AML-193 (cell line): ENCODE data around the gene KCNIP4.

Experiments used
- DNase-seq, 2 experiments: peaks; one replicate each; lab custom pipeline; 2025; lab: John Stamatoyannopoulos, UW

KCNIP4 gene

DNA sequence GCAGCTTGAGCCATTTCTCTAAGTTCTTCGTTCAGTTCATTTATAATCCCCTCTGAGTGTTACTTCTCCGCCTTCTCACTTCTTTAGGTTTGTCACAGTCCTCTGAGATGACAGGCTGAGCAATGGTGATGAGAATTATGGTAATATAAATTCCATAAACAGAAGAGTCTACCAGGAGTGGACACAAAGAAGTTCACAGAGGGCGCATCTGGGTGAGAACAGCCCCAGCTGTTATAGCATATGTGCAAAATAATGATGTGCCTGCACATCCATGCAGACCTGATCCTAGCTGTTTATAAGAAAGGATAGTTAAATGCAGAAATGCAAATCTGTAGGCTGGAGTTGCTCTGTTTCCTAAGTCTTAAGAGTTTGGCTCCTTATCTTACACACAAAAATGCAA, 377.5 kb downstream of the KCNIP4 start:
- no peak for DNase-seq

DNA sequence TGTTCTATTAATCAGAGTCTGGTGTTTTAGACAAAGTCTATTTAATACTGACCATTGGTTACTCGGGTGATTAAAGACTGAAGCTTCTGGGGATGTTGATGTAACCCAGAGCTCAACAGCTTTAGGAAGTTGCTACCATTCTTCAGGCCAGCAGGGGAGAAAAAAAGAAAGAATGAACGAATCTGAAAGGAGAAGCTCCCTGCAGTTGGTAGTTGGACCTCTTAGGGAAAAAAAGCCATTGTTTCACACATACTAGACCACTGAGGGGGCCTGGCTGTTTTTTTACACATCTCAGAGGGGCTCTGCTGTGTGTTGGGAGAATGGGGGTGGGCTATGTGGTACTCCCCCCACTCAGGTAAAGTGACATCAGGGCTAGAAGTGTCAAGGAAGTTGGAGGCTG, 378.9 kb downstream of the KCNIP4 start:
- DNase-seq = no peak

DNA sequence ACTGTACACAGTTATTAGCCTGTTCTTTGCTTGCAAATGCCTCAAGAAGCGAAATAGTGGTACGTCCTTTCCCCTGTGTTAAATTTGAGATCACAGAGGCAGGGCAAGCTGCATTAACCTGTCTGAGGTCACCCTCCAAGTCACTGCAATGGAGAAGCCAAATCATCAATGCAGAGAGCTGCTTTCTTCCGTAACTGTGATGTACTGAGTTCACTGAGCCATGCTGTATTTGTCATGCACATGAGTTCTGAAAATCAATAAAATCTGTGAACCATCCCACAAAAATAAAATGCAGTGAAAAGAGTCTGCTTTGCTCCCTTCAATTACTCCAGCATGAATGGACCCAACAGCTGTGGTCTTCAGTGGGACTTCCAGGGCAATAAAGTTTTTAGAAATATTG, 393.5 kb downstream of the KCNIP4 start:
- DNase-seq = no peak

DNA sequence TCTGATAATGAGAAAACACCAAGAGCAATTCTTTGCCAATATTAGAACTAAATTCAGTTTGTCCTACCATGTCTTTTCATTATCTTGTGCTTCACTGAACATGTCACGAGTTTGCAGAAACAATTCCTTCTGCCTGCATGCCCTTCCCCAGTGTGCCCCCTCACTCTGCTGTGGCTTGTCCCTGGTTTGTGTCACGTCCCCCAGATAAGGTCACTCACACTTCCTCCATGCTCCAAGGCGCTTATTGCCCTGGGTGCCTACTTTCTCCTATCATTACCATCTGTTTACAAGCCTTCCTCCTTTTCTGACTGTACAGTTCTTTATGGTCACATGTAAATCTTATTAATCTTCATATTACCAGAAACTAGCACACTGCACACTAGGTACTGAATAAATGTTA, 394.1 kb downstream of the KCNIP4 start:
- DNase-seq = no peak

DNA sequence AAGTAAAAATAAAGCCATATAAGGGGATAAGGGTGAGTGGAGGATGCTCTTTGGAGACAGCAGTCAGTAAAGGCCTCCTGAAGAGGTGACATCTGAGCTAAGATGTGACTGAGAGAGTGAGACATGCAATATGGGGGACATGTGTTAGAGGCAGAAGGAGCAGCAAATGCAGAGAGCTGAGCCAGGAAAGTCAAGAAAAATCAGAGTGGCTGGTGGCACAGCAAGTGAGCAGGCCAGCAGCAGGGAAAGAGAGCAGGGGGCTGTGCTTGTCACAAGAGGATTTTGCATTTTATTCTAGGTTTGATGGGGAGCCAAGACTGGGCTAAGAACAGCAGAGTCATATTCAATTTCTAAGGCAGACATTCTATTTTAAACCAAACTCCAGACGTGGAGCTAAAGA, 394.5 kb downstream of the KCNIP4 start:
- no peak for DNase-seq

DNA sequence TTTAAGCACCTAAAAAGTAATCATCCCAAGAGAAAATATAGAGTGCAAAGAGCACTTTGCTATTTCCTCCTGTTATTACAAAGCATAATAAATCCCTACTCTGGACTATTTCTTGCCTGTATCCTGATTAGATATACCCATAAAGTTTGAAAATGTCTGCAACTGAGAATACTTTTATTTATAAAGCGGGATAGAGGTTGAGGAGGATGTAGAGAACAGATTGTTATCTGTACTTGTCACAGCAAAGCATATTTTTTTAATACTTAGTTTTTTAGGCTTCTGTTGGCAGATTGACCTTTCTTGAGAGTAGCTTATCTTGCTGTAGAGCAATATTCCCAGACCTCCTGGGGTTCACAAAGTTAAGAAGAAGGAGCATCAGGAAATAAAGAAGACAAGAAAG, 396.1 kb downstream of the KCNIP4 start:
- DNase-seq = no peak

DNA sequence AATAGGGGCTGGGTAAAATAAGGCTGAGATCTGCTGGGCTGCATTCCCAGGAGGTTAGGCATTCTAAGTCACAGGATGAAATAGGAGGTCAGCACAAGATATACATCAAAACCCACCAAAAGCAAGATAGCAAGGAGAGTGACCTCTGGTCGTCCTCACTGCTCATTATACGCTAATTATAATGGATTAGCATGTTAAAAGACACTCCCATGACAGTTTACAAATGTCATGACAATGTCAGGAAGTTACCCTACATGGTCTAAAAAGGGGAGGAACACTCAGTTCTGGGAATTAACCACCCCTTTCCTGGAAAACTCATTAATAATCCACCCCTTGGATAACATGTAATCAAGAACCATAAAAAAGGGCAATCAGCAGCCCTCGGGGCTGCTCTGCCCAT, 403.6 kb downstream of the KCNIP4 start:
- no peak for DNase-seq

DNA sequence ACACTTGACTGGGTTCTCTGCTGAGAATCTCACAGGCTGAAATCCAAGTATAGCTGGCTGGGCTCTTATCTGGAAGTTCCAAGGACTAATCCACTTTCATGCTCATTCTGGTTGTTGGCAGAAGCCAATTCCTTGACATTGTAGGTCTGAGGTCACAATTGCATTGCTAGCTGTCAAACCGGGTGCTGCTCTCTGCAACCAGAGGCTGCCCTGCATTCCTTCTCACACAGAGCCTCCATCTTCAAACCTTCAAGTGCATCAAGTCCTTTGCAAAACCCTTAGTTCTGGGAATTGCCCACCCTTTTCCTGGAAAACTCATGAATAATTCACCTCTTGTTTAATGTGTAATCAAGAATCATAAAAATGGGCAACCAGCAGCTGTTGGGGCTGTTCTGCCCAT, 404.2 kb downstream of the KCNIP4 start:
- no peak for DNase-seq

DNA sequence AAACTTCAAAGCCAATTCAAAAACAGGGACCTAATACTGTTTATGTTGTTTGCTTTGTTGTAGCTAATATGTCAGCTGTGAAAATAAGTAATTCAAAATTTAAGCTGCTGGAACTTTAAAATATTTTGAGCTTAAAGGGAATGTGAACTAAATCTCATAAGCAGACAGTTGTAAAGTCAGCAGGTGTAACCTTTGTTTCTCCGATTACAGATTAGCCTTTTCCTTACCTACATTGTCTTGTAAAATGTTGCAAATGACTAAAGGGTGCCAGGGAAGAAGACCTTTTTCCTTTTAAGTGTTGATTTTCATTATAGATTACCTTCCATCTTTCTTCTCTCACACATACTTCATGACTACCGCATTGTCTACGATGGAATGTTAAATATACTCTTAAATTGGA, 405.1 kb downstream of the KCNIP4 start:
- no peak for DNase-seq

DNA sequence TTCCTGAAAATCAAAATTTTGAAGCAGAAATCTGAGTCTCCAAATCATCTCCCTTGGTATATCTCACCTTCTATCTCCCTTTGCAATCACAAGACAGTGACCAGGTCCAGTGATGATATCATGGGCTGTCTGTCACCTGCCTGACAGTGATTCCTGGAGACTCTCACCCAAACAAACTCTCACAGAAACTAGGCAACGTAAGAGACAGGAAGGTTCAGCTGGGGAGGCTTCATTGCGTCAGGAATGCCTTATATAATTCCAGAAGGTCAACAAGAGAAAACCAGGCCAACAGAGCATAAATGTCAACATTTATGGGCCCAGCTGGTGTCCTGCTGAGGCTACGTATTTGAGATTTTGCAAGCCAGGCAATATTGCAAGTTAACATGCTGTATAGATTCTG, 412.7 kb downstream of the KCNIP4 start:
- no peak for DNase-seq

DNA sequence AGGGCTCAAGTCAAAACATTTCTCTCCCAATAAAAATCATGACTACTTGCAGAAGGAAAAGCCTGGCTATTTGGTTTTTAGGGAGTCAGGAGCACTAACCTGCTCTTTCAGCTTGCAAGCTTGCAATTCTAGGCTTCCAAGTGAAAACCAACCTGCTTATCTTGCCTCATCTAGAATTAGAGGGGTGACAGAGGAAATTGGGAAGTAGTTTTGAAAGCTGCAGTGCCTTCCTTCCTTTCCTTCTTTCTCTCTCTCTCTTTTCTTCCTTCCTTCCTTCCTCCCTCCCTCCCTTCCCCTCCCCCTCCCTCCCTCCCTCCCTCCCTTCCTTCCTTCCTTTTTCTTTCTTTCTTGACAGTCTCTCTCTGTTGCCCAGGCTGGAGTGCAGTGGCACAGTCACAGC, 417.5 kb downstream of the KCNIP4 start:
- DNase-seq = no peak

DNA sequence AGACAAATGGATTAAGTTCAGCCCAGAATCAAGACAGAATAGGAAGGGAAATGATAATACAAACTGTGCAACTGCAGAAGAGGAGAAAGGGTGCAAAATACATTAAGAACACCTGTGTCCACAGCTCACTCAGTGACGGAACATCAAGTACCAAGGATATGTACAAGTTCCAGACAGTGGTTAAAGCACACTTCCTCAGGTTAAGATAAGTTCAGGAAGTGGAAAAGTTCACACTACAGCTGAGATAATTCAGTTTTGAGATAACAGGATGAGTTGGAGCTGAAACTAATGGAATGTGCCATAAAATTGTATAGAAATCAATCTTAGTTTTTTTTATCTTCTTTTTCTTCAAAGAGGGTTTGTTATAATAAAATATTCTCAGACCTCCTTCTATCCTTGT, 419.4 kb downstream of the KCNIP4 start:
- DNase-seq = no peak

DNA sequence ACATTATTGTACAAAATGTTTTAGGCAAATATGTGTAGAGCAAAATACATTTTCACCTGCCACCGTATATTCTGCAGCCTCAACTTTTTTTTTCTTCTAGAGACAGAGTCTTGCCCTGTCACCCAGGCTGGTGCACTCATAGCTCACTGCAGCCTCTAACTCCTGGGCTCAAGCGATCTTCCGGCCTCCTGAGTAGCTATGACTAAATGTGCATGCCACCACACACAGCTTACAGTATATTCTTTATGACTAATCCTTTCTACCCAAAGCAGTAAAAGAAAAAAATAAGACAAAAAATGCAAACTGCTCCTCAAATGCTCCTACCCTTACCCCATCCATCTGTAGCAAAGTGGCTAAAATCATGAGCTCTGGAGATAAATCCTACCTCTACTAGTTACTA, 426.3 kb downstream of the KCNIP4 start:
- no peak for DNase-seq

DNA sequence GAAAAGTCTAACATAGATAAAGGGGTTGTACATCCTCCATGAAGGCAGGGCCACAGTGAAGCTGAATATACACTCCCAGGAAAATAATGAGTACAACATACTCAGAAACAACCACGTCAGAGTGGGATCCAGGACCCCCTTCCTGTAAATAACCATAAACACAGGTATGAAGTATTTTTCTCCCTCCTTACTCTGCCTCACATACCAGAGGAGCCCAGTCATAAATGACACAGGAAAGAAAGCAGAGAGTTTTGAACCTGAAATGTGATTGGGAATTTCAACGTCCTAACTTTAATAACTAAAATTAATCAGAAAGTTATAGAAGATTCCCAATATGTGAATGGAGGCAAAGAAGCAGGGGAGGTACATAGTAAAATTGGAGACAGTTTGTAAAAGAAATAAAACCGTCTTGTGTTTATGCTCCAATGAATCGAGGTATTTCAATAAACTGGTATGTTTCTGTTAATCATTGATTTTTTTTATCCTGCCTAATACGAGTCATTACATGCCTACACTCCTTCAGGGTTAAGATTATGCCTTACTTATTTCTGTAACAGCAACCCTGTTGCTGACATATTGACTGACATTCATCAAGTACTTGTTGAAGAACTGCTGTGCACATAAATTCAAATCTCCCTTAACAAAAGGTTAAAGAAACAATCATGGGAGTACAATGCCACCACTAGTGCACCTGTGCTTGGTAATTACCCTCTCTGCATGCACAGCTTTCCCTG, 431.3 kb downstream of the KCNIP4 start:
- no peak for DNase-seq

DNA sequence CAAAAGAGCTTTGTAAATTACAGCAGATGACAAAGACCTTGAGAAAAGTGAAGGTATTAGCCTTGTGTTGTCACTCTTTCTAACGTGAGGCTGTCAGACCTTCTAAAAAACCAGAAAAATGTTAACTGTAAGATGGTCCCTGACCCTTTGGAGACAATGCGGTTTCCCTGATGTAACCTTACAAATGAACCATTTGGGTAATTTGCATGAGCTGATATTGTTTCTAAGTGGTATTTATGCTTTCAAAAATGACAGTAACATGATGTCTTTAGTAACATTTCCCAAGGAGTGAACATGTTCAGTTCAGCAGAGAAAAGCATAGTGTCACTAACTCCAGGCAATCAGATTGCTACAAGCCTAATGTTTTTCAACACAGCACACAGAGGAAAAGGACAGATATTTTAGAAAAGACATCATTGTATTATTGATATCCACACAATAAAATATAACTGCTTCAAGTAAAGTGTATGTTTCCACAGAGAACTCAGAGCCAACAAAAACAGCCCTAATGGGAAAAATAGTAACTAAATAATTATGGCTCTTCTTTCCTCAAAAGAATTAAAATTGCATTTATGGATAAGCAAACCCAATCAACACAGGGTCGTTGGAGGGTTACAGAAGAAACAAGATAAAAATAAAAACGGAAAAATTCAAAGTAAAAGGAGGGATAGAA, 434.4 kb downstream of the KCNIP4 start:
- no peak for DNase-seq

DNA sequence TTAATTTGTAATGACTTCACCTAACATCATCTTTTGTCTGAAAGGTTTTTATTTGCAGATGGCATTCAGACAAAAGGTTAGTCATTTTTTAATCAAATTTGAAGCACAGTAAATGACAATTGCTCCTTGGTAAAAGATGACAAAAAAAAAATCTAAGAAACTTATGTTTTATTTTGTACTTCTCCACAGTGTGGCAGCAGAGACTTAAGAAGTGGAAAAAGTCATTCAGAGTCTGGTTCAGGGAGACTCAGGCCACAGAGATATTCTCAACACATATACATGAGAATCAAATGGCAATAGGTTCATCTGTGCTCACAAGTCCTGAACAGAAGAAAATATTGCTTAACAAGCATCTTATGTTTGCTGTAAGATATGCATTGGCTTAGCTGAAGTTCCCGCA, 436.2 kb downstream of the KCNIP4 start:
- DNase-seq = peak; percentile 6 to 7

DNA sequence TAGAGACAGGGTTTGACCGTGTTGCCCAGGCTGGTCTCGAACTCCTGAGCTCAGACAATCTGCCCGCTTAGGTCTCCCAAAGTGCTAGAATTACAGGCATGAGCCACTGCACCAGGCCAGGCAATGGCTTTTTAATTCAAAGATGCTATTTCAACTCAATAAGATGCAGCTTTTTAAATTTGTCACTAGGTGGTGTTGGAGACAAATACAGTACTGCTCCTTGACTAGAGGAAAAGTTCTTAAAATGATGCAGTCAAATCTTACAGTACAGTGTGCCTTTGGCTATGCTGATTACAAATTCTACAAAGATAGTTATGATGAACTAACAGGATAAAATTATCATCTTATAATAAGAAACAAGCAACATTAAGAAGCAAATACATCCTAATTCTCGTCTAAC, 441.1 kb downstream of the KCNIP4 start:
- DNase-seq = peak; percentile 12 to 38

DNA sequence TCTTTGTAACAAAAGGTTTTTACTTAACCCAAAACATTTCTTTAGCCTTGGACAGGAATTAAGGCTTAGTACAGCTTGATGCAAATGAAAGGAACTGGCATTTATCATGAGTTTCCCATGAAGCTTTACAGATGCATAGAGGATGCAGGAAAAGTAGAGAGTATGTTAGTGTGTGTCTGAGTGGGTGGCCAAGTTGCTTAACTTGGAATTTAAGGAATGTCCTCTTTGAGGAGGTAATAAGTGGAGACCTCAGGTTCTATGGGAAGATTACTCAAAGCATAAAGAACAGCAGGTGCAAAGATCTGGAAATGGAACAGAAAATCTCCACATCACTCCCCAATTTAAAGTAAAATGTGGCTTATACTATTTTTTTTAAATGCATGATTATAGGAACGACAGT, 457.9 kb downstream of the KCNIP4 start:
- DNase-seq = no peak

DNA sequence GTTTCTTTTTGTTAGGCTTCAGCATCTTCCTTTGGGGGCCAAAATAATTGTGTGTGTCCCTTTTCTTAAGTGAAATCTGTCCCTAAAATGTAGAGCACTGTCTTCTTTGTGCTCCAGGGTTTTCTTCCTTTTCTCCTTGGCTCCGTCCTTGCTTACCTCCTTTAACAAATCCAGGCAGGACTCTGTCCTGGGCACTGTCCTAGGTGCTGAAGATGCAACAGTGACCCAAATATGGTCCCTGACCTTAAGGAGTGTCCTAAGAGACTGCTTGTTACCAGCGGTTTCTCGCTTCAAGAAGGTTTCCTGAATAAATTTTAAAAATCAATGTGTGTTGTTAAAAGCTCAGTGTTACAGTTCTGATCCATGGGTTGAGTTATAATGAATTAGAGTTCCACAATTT, 471.8 kb downstream of the KCNIP4 start:
- no peak for DNase-seq

DNA sequence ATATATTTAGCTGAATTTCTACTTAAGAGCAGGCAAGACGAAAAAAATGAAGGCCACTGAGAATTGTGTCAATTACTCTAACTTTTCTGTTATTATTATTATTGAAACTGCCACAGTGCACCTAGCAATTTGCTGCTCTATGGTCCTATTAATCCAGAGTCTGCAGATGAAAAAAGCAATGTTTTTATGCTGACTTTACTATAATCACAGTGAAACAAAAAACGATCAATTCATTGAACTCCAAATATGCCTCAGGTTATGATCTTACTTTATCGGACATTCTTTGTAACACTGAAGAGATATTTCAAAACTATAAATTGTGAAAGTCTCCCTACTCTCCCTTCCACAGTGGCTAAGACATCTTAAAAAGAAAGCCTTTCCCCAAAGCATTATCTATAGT, 474.4 kb downstream of the KCNIP4 start:
- no peak for DNase-seq

DNA sequence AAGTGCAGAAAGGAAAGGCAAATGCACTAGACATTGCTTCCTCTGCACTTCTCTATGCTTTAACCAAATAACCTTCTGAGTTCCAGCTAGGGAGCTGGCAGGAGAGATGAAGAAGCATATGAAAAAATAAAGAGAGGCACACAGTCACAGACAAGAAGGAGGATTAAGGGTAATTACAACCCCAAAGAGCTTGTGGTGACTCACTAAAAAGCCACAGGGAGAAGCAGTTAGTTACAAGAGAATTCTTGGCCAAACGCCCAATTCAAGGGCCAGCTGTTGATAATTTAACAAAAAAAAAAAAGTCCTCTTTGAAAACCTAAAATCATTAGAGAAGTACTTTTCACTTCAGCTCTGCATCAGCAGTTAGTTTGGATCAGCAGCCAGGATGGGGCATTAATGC, 478.0 kb downstream of the KCNIP4 start:
- DNase-seq = peak in 1 of 2 experiments; percentile 12

DNA sequence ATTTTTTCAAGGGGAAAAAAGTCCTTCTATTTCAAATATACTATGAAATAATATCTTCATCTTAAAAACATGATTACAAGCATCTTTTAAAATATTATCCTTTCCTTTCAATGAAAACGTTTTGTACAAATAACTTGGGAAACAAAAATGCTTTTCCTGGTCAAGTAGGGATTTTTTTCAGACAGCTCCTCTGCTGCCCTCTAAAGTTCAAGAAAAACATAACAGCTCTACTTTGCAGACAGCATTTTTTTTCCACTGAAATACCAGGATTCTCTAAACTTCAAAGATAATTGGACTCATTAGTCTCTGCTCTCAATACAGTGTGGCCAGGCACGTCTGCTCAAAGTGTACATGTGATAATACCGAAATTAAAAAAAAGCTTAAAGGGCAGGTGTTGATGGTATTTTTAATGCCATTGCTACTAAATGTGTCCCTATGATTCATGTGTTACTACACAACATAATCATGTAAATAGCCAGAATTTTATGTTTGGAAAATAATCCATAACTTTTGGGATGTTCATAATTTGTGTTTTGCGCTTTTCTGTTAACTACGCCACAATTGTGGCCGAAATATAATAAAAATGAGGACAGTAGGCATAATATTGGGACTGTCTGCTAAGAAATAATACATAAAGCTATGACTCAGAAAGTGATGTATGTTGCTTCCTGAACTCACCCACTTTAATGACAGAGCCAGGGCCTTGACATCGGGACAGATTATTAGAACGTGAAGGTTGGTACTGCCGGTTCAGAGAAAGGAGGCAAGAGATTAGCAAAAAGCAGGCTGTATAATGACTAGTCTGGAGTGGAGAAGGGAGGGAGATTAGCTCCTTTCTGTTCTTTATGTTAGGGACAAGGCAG, 478.9 kb downstream of the KCNIP4 start:
- peak in 1 of 2 experiments; percentile 6 for DNase-seq

DNA sequence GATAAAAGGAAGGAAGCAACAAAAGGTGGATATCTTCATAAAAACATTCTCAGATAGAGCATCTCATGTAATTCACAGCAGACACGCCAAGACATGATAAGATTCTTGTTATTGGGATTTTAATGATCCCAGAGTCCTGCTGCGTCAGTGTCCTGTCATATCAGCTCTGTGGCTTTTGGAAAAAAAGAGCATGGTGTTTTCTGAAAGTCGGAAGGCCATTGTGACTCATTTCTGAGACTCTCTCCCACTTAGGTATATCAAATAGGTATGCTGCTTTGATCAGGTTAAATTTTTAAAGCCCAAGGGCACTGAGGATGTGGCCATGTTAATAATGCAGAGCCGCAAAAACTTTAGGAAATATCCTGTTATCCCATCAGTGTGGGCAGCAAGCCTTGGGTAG, 481.0 kb downstream of the KCNIP4 start:
- DNase-seq = no peak
